HepG2 (cell line): Measurements from ENCODE around the gene ELP2.

Experiments
- ETV6 ChIP-seq: sonication (generic); formaldehyde crosslinking; conservative IDR thresholded peaks from 2 replicates; pipeline ENCODE4 v1.4.0; 2020; ENCODE audit warnings: missing genetic modification reagents
- EZH2 ChIP-seq: conservative IDR thresholded peaks from 2 replicates; pipeline ENCODE4 v1.6.1; 2012; ENCODE audit warnings: mild to moderate bottlenecking, low read depth, low read length, moderate library complexity
- HNF4A ChIP-seq: sonication (generic); formaldehyde crosslinking; IDR thresholded peaks from 2 replicates; pipeline ENCODE4 v1.4.0; 2020; ENCODE audit warnings: missing genetic modification reagents

GRCh38 chr18:36114251-36114650, 15.4 kb upstream of the ELP2 start:
- TF ChIP-seq ETV6 (CRISPR knock-in tag) (no peak), HNF4A (no peak), EZH2 (no peak)
